ENCODE results near the gene CRY2. TPM values are rescaled to one million over a fixed set of nuclear protein-coding genes. Genes with fewer than 3 reads are reported as not detected.

Gene CRY2
- polyA plus RNA-seq, 1 experiment: 16.7 TPM

GRCh38 chr11:45922425-45923082, 75.3 kb downstream of the CRY2 start, which contains the start of gene LARGE2:
LARGE2 (plus strand) TSS chr11:45922656; CDS start chr11:45922883, 227 bp downstream.
- no peak within 1 kb of the TSS for H3K4me3 ChIP-seq (ENCODE audit: low read depth, low read length)
- no peak for TF ChIP-seq CTCF (IDR thresholded peaks at IDR 0.05; ENCODE audit: insufficient read depth, low read depth, low read length)
- ChIA-PET CTCF (no interaction called here), POLR2A (no interaction called here)
- DNase-seq (ENCODE audit: low read depth): no peak
- H3K36me3 ChIP-seq (ENCODE audit: control insufficient read depth, insufficient read depth, low read length): no peaks in the 10 kb centered on the region
- peaks cover 23% of the 10 kb centered on the region for H3K27me3 ChIP-seq (ENCODE audit: control insufficient read depth, insufficient read depth, low read length)

GRCh38 chr11:45924036-45924915, 77.0 kb downstream of the CRY2 start:
- H3K36me3 ChIP-seq (ENCODE audit: control insufficient read depth, insufficient read depth, low read length): no peaks in the 10 kb centered on the region
- TF ChIP-seq CTCF (IDR thresholded peaks at IDR 0.05; ENCODE audit: insufficient read depth, low read depth, low read length): no peak
- H3K27me3 ChIP-seq (ENCODE audit: control insufficient read depth, insufficient read depth, low read length): peaks cover 23% of the 10 kb centered on the region
- POLR2A ChIA-PET: interaction anchor here (0.6 kb wide), 1 partner anchor 1705 kb away, joined by 3 read pairs; no protein-coding TSS in a partner anchor
- no peak overlapping the region for H3K4me3 ChIP-seq (ENCODE audit: low read depth, low read length)
- CTCF ChIA-PET: interaction anchor here (0.6 to 2.1 kb wide), 3 partner anchors 40 to 51 kb away, joined by 3 to 8 read pairs (median 4); no protein-coding TSS in a partner anchor
- no peak for DNase-seq (ENCODE audit: low read depth)

GRCh38 chr11:45924927-45925326, 77.7 kb downstream of the CRY2 start:
- no peaks in the 10 kb centered on the region for H3K36me3 ChIP-seq (ENCODE audit: control insufficient read depth, insufficient read depth, low read length)
- TF ChIP-seq CTCF (IDR thresholded peaks at IDR 0.05; ENCODE audit: insufficient read depth, low read depth, low read length): no peak
- H3K27me3 ChIP-seq (ENCODE audit: control insufficient read depth, insufficient read depth, low read length): peaks cover 23% of the 10 kb centered on the region
- ChIA-PET POLR2A (no interaction called here), CTCF (interaction anchor here (0.6 to 2.1 kb wide), 3 partner anchors 40 to 52 kb away, joined by 3 to 8 read pairs (median 4); no protein-coding TSS in a partner anchor)
- no peak overlapping the region for H3K4me3 ChIP-seq (ENCODE audit: low read depth, low read length)
- no peak for DNase-seq (ENCODE audit: low read depth)

GRCh38 chr11:45925550-45925949, 78.3 kb downstream of the CRY2 start:
- Histone ChIP-seq H3K36me3 (ENCODE audit: control insufficient read depth, insufficient read depth, low read length) (peaks cover 2% of the 10 kb centered on the region), H3K27me3 (ENCODE audit: control insufficient read depth, insufficient read depth, low read length) (peaks cover 23% of the 10 kb centered on the region), H3K4me3 (ENCODE audit: low read depth, low read length) (no peak overlapping the region)
- DNase-seq (ENCODE audit: low read depth): no peak
- CTCF ChIA-PET: interaction anchor here (2.1 kb wide), 1 partner anchor 39 kb away, joined by 8 read pairs; no protein-coding TSS in a partner anchor
- POLR2A ChIA-PET: no interaction called here
- TF ChIP-seq CTCF (IDR thresholded peaks at IDR 0.05; ENCODE audit: insufficient read depth, low read depth, low read length): no peak

- no peak for TF ChIP-seq CTCF (IDR thresholded peaks at IDR 0.05; ENCODE audit: insufficient read depth, low read depth, low read length)
- Histone ChIP-seq H3K36me3 (ENCODE audit: control insufficient read depth, insufficient read depth, low read length) (peaks cover 2% of the 10 kb centered on the region), H3K27me3 (ENCODE audit: control insufficient read depth, insufficient read depth, low read length) (peaks cover 23% of the 10 kb centered on the region), H3K4me3 (ENCODE audit: low read depth, low read length) (no peak overlapping the region)
- no peak for DNase-seq (ENCODE audit: low read depth)
- ChIA-PET POLR2A (no interaction called here), CTCF (interaction anchor here (0.9 to 2.1 kb wide), 2 partner anchors 8 to 39 kb away, joined by 3 to 8 read pairs; partner anchors contain the start of gene PEX16)
These were observed 78.7 kb downstream of the CRY2 start for GRCh38 chr11:45926001-45926401.

Data from BJ (cell line).